A549 (cell line): ENCODE results near the gene ITGB1BP1. TPM values are rescaled to one million over a fixed set of nuclear protein-coding genes. Genes with fewer than 3 reads are reported as not detected.

Experiments used
- ATOH8 ChIP-seq: fragments of 250-450 bp; sonication (Bioruptor Pico); IDR thresholded peaks from 2 replicates; pipeline ENCODE4 v1.5.0; 2020; ENCODE audit warnings: low read depth, mild to moderate bottlenecking, moderate library complexity
- BCL3 ChIP-seq: fragments of >200 bp; sonication (Bioruptor Twin); formaldehyde crosslinking; IDR thresholded peaks from 3 replicates; pipeline ENCODE4 v1.6.1; 2016
- BHLHE40 ChIP-seq: IDR thresholded peaks from 2 replicates; pipeline ENCODE4 v1.6.1; 2012; ENCODE audit warnings: low read depth, low read length, inconsistent platforms
- EP300 ChIP-seq, 2 experiments: fragments of >200 bp; sonication (Bioruptor Twin); formaldehyde crosslinking; IDR thresholded peaks; 2 replicates in 1 of 2; 3 replicates in 1 of 2; pipeline ENCODE4 v1.6.1; 2016 to 2017
- ESRRA ChIP-seq: fragments of 150-350 bp; IDR thresholded peaks from 2 replicates; pipeline ENCODE4 v1.6.1; 2014; ENCODE audit warnings: mild to moderate bottlenecking, low read length, borderline replicate concordance
- FOSB ChIP-seq: fragments of 250-450 bp; sonication (Bioruptor Pico); IDR thresholded peaks from 2 replicates; pipeline ENCODE4 v1.5.0; 2020; ENCODE audit warnings: mild to moderate bottlenecking, moderate library complexity
- FOSL2 ChIP-seq, 2 experiments: fragments of 450-650 bp in 1 of 2; fragments of >200 bp in 1 of 2; sonication (Bioruptor Twin) in 1 of 2; formaldehyde crosslinking; IDR thresholded peaks; 2 replicates each; pipeline versions ENCODE4 v1.5.0 to v1.6.1; 2016 to 2020; ENCODE audit warnings: mild to moderate bottlenecking in 1 of 2, moderate library complexity in 1 of 2
- GATA3 ChIP-seq: IDR thresholded peaks from 2 replicates; pipeline ENCODE4 v1.6.1; 2012; ENCODE audit warnings: borderline replicate concordance
- HMGXB4 ChIP-seq: fragments of 250-450 bp; sonication (Bioruptor Pico); IDR thresholded peaks from 2 replicates; pipeline ENCODE4 v1.5.0; 2021; ENCODE audit warnings: mild to moderate bottlenecking, moderate library complexity, borderline replicate concordance
- HOXB5 ChIP-seq: fragments of 250-450 bp; sonication (Bioruptor Pico); IDR thresholded peaks from 2 replicates; pipeline ENCODE4 v1.5.0; 2020; ENCODE audit warnings: mild to moderate bottlenecking, moderate library complexity
- JUN ChIP-seq, 2 experiments: fragments of >200 bp; sonication (Bioruptor Twin); formaldehyde crosslinking; IDR thresholded peaks; 2 replicates in 1 of 2; 3 replicates in 1 of 2; pipeline ENCODE4 v1.6.1; 2016 to 2017
- MAFK ChIP-seq: fragments of 450-650 bp; IDR thresholded peaks from 2 replicates; pipeline ENCODE4 v1.6.1; 2014; ENCODE audit not compliant: partially characterized antibody
- MAZ ChIP-seq: fragments of 150-350 bp; IDR thresholded peaks from 2 replicates; pipeline ENCODE4 v1.6.1; 2014; ENCODE audit warnings: antibody characterized with exemption, low read depth, low read length, borderline replicate concordance
- NR3C1 ChIP-seq: fragments of >200 bp; sonication (Bioruptor Twin); formaldehyde crosslinking; IDR thresholded peaks from 3 replicates; pipeline ENCODE4 v1.6.1; 2017
- PBX3 ChIP-seq: IDR thresholded peaks from 2 replicates; pipeline ENCODE4 v1.6.1; 2012
- POLR2AphosphoS2 ChIP-seq: conservative IDR thresholded peaks from 2 replicates; pipeline ENCODE4 v1.6.1; 2012; ENCODE audit warnings: low read length, improper control_type of control experiment, inconsistent platforms
- REST ChIP-seq: fragments of 200-600 bp; sonication (generic); IDR thresholded peaks from 2 replicates; pipeline ENCODE4 v1.6.1; 2016; ENCODE audit warnings: antibody characterized with exemption, mild to moderate bottlenecking, moderate library complexity
- RNF2 ChIP-seq: fragments of 200-600 bp; sonication (generic); IDR thresholded peaks from 2 replicates; pipeline ENCODE4 v1.6.1; 2016; ENCODE audit warnings: low read depth, mild to moderate bottlenecking, antibody characterized with exemption, moderate library complexity, borderline replicate concordance
- SMC3 ChIP-seq: fragments of >200 bp; sonication (Bioruptor Twin); formaldehyde crosslinking; IDR thresholded peaks from 3 replicates; pipeline ENCODE4 v1.6.1; 2018; ENCODE audit warnings: inconsistent platforms
- SREBF2 ChIP-seq: fragments of 450-650 bp; IDR thresholded peaks from 2 replicates; pipeline ENCODE4 v1.6.1; 2014; ENCODE audit warnings: mild to moderate bottlenecking, moderate library complexity
- TP53 ChIP-seq: fragments of 250-450 bp; sonication (Bioruptor Pico); IDR thresholded peaks from 2 replicates; pipeline ENCODE4 v1.5.0; 2021; ENCODE audit warnings: mild to moderate bottlenecking, moderate library complexity
- USF2 ChIP-seq: fragments of 450-650 bp; IDR thresholded peaks from 2 replicates; pipeline ENCODE4 v1.6.1; 2014; ENCODE audit warnings: antibody characterized with exemption
- ZSCAN20 ChIP-seq: fragments of 250-450 bp; sonication (Bioruptor Pico); IDR thresholded peaks from 2 replicates; pipeline ENCODE4 v1.8.0; 2022; ENCODE audit warnings: mild to moderate bottlenecking, moderate library complexity
- polyA plus RNA-seq, 4 experiments: library from polyadenylated mRNA; depleted of rRNA in 3 of 4; stranded (reverse); fragments of >200 nt; fragmentation: RNase III in 1 of 4; extraction: RNeasy Plus Mini Kit Qiagen cat#74134 plus additional on column Dnase treatment in 1 of 4; gene quantifications; 2 replicates in 3 of 4; 3 replicates in 1 of 4; pipeline ENCODE4 v1.2.3, GENCODE V29; 2011 to 2017

The ITGB1BP1 gene
- polyA plus RNA-seq, 2 of the 4 experiments (the other 2 are of a cell fraction) = 99.3 to 136 TPM

- TF ChIP-seq REST (no peak), FOSB (CRISPR knock-in tag) (no peak), HMGXB4 (no peak), ESRRA (no peak), BCL3 (0 out of 3 replicates have a peak, but pooled peaks have one; percentile 54), PBX3 (no peak), SREBF2 (no peak), ATOH8 (CRISPR knock-in tag) (no peak), ZSCAN20 (CRISPR knock-in tag) (no peak), MAFK (no peak), GATA3 (peak; percentile 75), MAZ (no peak), JUN (IDR thresholded peaks at IDR 0.05) (peak; percentile 82 to 90; a peak in 4 of 5 replicates), SMC3 (no peak; the same call in 2 of the 3 replicates), NR3C1 (no peak), FOSL2 (IDR thresholded peaks at IDR 0.05) (peak; percentile 94), FOSL2 (CRISPR knock-in tag; IDR thresholded peaks at IDR 0.05) (peak; percentile 93), POLR2AphosphoS2 (no peak), TP53 (CRISPR knock-in tag) (no peak), USF2 (no peak), RNF2 (no peak), EP300 (IDR thresholded peaks at IDR 0.05) (peak; percentile 31 to 58; a peak in 1 of 5 replicates), BHLHE40 (no peak), HOXB5 (no peak)
Observed at GRCh38 chr2:9380702-9381628, 42.4 kb downstream of the ITGB1BP1 start (continued).
